K562 (cell line): Measurements from ENCODE around the gene UBXN6. TPM values are rescaled to one million over a fixed set of nuclear protein-coding genes. Genes with fewer than 3 reads are reported as not detected.

Source experiments
- CREB3L1 ChIP-seq: fragments of 450-650 bp; IDR thresholded peaks from 2 replicates; pipeline ENCODE4 v1.6.1; 2014; ENCODE audit warnings: low read depth, mild to moderate bottlenecking, moderate library complexity, borderline replicate concordance
- DIDO1 ChIP-seq: fragments of 450-650 bp; IDR thresholded peaks from 2 replicates; pipeline ENCODE4 v1.6.1; 2016; ENCODE audit warnings: low read depth, missing biosample characterization, missing genetic modification characterization
- FOXM1 ChIP-seq, 2 experiments: fragments of 450-650 bp in 1 of 2; sonication (generic) in 1 of 2; formaldehyde crosslinking in 1 of 2; IDR thresholded peaks; 2 replicates each; pipeline versions ENCODE4 v1.6.1 to v1.9.0; 2017 to 2022; ENCODE audit warnings: low read depth in 2 of 2, mild to moderate bottlenecking in 2 of 2, missing genetic modification reagents in 1 of 2, moderate library complexity in 1 of 2
- HDAC2 ChIP-seq: fragments of 450-650 bp; IDR thresholded peaks from 2 replicates; pipeline ENCODE4 v1.6.1; 2016; ENCODE audit warnings: mild to moderate bottlenecking
- HES1 ChIP-seq: fragments of 450-650 bp; IDR thresholded peaks from 2 replicates; pipeline ENCODE4 v1.6.1; 2016; ENCODE audit warnings: low read depth, mild to moderate bottlenecking, moderate library complexity
- KDM1A ChIP-seq, 2 experiments: fragments of 450-650 bp; IDR thresholded peaks; 2 replicates each; pipeline ENCODE4 v1.6.1; 2016; ENCODE audit warnings: mild to moderate bottlenecking in 2 of 2
- NONO ChIP-seq, 2 experiments: fragments of 200-400 bp in 1 of 2; fragments of 450-650 bp in 1 of 2; formaldehyde crosslinking in 1 of 2; IDR thresholded peaks; 2 replicates each; pipeline ENCODE4 v1.6.1; 2017; ENCODE audit warnings: low read depth in 2 of 2, mild to moderate bottlenecking in 2 of 2, moderate library complexity in 2 of 2, low read length in 1 of 2
- RNF2 ChIP-seq: sonication (generic); IDR thresholded peaks from 2 replicates; pipeline ENCODE4 v1.6.1; 2016
- SNIP1 ChIP-seq: fragments of 450-650 bp; IDR thresholded peaks from 2 replicates; pipeline ENCODE4 v1.7.1; 2017; ENCODE audit warnings: low read depth, mild to moderate bottlenecking
- TEAD4 ChIP-seq, 2 experiments: sonication (generic) in 1 of 2; formaldehyde crosslinking in 1 of 2; IDR thresholded peaks; 2 replicates each; pipeline versions ENCODE4 v1.6.1 to v1.8.0; 2012 to 2022; ENCODE audit warnings: borderline replicate concordance in 1 of 2, inconsistent platforms in 1 of 2, low read length in 1 of 2, mild to moderate bottlenecking in 1 of 2, missing genetic modification reagents in 1 of 2
- WHSC1 ChIP-seq: IDR thresholded peaks from one replicate; pipeline ENCODE4 v1.6.1; 2012; ENCODE audit warnings: low read length, control low read depth, inconsistent platforms
- ZBTB33 ChIP-seq: sonication (generic); formaldehyde crosslinking; IDR thresholded peaks from 2 replicates; pipeline ENCODE4 v1.8.1; 2023; ENCODE audit warnings: mild to moderate bottlenecking, missing genetic modification reagents
- ZKSCAN1 ChIP-seq: fragments of 150-350 bp; IDR thresholded peaks from 2 replicates; pipeline ENCODE4 v1.6.1; 2016; ENCODE audit warnings: low read depth, low read length
- polyA plus RNA-seq, 8 experiments: library from polyadenylated mRNA; depleted of rRNA in 4 of 8; stranded (reverse) in 5 of 8; unstranded in 3 of 8; fragments of >200 nt; fragmentation: Nextera tagmentation in 2 of 8; fragmentation: Illumina TruSeq in 1 of 8; extraction: Ambion mirVana in 2 of 8; extraction: Trizol in 1 of 8; gene quantifications; 2 replicates each; pipeline versions ENCODE4 v1.2.1 to v1.2.3, GENCODE V29; 2011 to 2014; ENCODE audit warnings: inconsistent platforms in 1 of 8, missing spikeins in 1 of 8
- total RNA-seq, 7 experiments: library from RNA; depleted of rRNA in 6 of 7; stranded (reverse); fragments of >200 nt in 6 of 7; fragmentation: Illumina TruSeq in 2 of 7; extraction: Trizol in 2 of 7; gene quantifications; 2 replicates each; pipeline versions ENCODE4 v1.2.1 to v1.2.3, GENCODE V29; 2011 to 2021; ENCODE audit warnings: low replicate concordance in 1 of 7
- TF ChIP-seq, protein P1 (sequence below): sonication (generic); formaldehyde crosslinking; IDR thresholded peaks from 2 replicates; pipeline ENCODE4 v1.8.0; 2022; ENCODE audit warnings: mild to moderate bottlenecking, missing genetic modification reagents
- TF ChIP-seq, protein P2 (sequence below): IDR thresholded peaks from 2 replicates; pipeline ENCODE4 v1.6.1; 2012; ENCODE audit warnings: low read depth, low read length, improper control_type of control experiment, borderline replicate concordance

UBXN6 gene
- total and polyA plus RNA-seq, 9 of the 15 experiments (the other 6 are each of a cell fraction or from before 2014, with no cell fraction given), result 0.48 to 90.2 (median 29.5) TPM

DNA sequence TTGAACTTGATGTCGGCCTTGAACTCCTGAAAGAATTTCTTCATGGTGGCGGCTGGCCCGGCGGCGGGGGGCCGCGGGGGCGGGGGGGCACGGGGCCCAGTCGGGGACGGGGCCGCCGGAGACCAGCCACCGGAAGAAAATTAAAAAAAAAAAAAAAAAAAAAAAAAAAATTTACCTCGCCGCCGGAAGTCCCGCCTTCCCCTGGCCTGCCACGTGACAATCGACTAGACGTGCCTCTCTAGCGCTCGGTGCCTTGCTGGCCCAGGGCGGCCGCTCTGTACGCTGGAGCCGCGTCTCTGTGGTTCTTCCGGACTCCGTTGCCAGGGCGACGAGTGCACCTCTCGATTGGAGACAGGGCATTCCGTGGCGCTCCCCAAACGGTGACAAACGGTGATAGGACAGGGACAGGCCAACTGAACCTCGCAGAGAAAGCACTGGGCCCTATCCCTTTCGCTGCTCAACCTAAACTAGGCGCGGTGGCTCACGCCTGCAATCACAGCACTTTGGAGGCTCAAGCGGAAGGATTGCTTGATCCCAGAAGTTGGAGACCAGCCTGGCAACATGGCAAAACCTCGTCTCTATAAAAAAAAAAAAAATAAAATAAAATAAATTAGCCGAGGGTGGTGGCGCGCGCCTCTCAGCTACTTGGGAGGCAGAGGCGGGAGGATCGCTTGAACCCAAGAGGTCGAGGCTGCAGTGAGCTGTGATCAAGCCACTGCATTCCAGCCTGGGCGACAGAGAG lies at the start of gene UBXN6 (continued):
- TF ChIP-seq HES1 (no peak), TEAD4 (IDR thresholded peaks at IDR 0.05; ENCODE audit: low read length) (0 out of 2 replicates have a peak, but pooled peaks have one; percentile 20), TEAD4 (CRISPR knock-in tag; IDR thresholded peaks at IDR 0.05; ENCODE audit: borderline replicate concordance) (no peak), SNIP1 (peak; percentile 98), WHSC1 (no peak), DIDO1 (tag) (peak; percentile 73; the same call in 1 of the 2 replicates), FOXM1 (IDR thresholded peaks at IDR 0.05; ENCODE audit: low read depth) (0 out of 2 replicates have a peak, but pooled peaks have one; percentile 9), FOXM1 (CRISPR knock-in tag; IDR thresholded peaks at IDR 0.05; ENCODE audit: low read depth) (no peak), ZKSCAN1 (no peak), KDM1A (IDR thresholded peaks at IDR 0.05) (no peak), CREB3L1 (peak; percentile 92), NONO (IDR thresholded peaks at IDR 0.05; ENCODE audit: low read depth in 2 of 2, low read length in 1 of 2) (no peak), RNF2 (peak; percentile 58; the same call in 1 of the 2 replicates), ZBTB33 (CRISPR knock-in tag) (peak; percentile 60), HDAC2 (peak; percentile 41; the same call in 1 of the 2 replicates)
- TF ChIP-seq, protein P1, sequence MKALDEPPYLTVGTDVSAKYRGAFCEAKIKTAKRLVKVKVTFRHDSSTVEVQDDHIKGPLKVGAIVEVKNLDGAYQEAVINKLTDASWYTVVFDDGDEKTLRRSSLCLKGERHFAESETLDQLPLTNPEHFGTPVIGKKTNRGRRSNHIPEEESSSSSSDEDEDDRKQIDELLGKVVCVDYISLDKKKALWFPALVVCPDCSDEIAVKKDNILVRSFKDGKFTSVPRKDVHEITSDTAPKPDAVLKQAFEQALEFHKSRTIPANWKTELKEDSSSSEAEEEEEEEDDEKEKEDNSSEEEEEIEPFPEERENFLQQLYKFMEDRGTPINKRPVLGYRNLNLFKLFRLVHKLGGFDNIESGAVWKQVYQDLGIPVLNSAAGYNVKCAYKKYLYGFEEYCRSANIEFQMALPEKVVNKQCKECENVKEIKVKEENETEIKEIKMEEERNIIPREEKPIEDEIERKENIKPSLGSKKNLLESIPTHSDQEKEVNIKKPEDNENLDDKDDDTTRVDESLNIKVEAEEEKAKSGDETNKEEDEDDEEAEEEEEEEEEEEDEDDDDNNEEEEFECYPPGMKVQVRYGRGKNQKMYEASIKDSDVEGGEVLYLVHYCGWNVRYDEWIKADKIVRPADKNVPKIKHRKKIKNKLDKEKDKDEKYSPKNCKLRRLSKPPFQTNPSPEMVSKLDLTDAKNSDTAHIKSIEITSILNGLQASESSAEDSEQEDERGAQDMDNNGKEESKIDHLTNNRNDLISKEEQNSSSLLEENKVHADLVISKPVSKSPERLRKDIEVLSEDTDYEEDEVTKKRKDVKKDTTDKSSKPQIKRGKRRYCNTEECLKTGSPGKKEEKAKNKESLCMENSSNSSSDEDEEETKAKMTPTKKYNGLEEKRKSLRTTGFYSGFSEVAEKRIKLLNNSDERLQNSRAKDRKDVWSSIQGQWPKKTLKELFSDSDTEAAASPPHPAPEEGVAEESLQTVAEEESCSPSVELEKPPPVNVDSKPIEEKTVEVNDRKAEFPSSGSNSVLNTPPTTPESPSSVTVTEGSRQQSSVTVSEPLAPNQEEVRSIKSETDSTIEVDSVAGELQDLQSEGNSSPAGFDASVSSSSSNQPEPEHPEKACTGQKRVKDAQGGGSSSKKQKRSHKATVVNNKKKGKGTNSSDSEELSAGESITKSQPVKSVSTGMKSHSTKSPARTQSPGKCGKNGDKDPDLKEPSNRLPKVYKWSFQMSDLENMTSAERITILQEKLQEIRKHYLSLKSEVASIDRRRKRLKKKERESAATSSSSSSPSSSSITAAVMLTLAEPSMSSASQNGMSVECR (CRISPR knock-in tag), result peak; percentile 78; the same call in 1 of the 2 replicates
- TF ChIP-seq, protein P2, sequence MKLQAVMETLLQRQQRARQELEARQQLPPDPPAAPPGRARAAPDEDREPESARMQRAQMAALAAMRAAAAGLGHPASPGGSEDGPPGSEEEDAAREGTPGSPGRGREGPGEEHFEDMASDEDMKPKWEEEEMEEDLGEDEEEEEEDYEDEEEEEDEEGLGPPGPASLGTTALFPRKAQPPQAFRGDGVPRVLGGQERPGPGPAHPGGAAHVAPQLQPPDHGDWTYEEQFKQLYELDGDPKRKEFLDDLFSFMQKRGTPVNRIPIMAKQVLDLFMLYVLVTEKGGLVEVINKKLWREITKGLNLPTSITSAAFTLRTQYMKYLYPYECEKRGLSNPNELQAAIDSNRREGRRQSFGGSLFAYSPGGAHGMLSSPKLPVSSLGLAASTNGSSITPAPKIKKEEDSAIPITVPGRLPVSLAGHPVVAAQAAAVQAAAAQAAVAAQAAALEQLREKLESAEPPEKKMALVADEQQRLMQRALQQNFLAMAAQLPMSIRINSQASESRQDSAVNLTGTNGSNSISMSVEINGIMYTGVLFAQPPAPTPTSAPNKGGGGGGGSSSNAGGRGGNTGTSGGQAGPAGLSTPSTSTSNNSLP, result peak; percentile 33; the same call in 1 of the 2 replicates
